Smooth muscle cell (in vitro differentiated cells): ENCODE data around the gene LHFPL2. TPM values are rescaled to one million over a fixed set of nuclear protein-coding genes. Genes with fewer than 3 reads are reported as not detected.
A peak's percentile ranks its signal among the peaks of the same experiment; 100 is the strongest.

ENCODE experiments used
- DNase-seq: peaks from one replicate; lab custom pipeline; 2025; ENCODE audit not compliant: unreplicated experiment; lab: John Stamatoyannopoulos, UW
- H2AFZ ChIP-seq: fragments of 200-600 bp; sonication (generic); 2 replicates; pipeline ENCODE4 v1.6.0; 2016; ENCODE audit warnings: antibody characterized with exemption, low read depth, mild to moderate bottlenecking
- H3F3A ChIP-seq: fragments of 200-600 bp; sonication (generic); 2 replicates; pipeline ENCODE4 v1.6.0; 2017; ENCODE audit warnings: antibody characterized with exemption, low read depth
- H3K27ac ChIP-seq: fragments of 200-600 bp; sonication (generic); 2 replicates; pipeline ENCODE4 v1.5.1; 2016; ENCODE audit warnings: low read depth, mild to moderate bottlenecking
- H3K27me3 ChIP-seq: fragments of 200-600 bp; sonication (generic); 2 replicates; pipeline ENCODE4 v1.6.1; 2016; ENCODE audit warnings: low read depth, mild to moderate bottlenecking
- H3K36me3 ChIP-seq: fragments of 200-600 bp; sonication (generic); 2 replicates; pipeline ENCODE4 v1.5.1; 2016; ENCODE audit warnings: low read depth
- H3K4me1 ChIP-seq: fragments of 200-600 bp; sonication (generic); 2 replicates; pipeline ENCODE4 v1.5.1; 2016; ENCODE audit warnings: low read depth
- H3K4me2 ChIP-seq: fragments of 200-600 bp; sonication (generic); 2 replicates; pipeline ENCODE4 v1.6.0; 2016; ENCODE audit warnings: mild to moderate bottlenecking
- H3K4me3 ChIP-seq: fragments of 200-600 bp; sonication (generic); 2 replicates; pipeline ENCODE4 v1.5.1; 2016; ENCODE audit warnings: mild to moderate bottlenecking
- H3K79me2 ChIP-seq: fragments of 200-600 bp; sonication (generic); 2 replicates; pipeline ENCODE4 v1.6.0; 2016; ENCODE audit warnings: low read depth, mild to moderate bottlenecking
- H3K9ac ChIP-seq: fragments of 200-600 bp; sonication (generic); 2 replicates; pipeline ENCODE4 v1.6.0; 2016; ENCODE audit warnings: low read depth
- H3K9me3 ChIP-seq: fragments of 200-600 bp; sonication (generic); replicated peaks from 2 replicates; pipeline ENCODE4 v1.5.1; 2016; ENCODE audit warnings: low read depth
- H4K20me1 ChIP-seq: fragments of 200-600 bp; sonication (generic); 2 replicates; pipeline ENCODE4 v1.6.0; 2016; ENCODE audit warnings: low read depth
- WGBS: methylation state at CpG from one replicate; pipeline ENCODE4 v1.1.7; 2016; ENCODE audit warnings: low lambda C conversion rate; 5-methylcytosine and 5-hydroxymethylcytosine counted together
- polyA plus RNA-seq: library from polyadenylated mRNA; unstranded; fragments of >200 nt; fragmentation: Nextera tagmentation; extraction: Ambion mirVana; gene quantifications from 2 replicates; pipeline ENCODE4 v1.2.1, GENCODE V29; 2016
- total RNA-seq: library from RNA; depleted of rRNA; stranded (reverse); fragments of >200 nt; gene quantifications from 2 replicates; pipeline ENCODE4 v1.2.3, GENCODE V29; 2014
- TF ChIP-seq, protein P1 (sequence below): fragments of 200-600 bp; sonication (generic); IDR thresholded peaks from 2 replicates; pipeline ENCODE4 v1.5.1; 2017; ENCODE audit warnings: borderline replicate concordance, mild to moderate bottlenecking, antibody characterized with exemption; ENCODE audit not compliant: insufficient read depth, poor library complexity, severe bottlenecking

LHFPL2 gene
- total and polyA plus RNA-seq, 2 experiments from 2014 or later = 13.4 to 18.6 TPM

- Histone ChIP-seq H3K36me3 (no peaks in the 10 kb centered on the region), H3K4me3 (no peak overlapping the region), H4K20me1 (peaks cover 8% of the 10 kb centered on the region), H3K27ac (peak overlapping the region; percentile 69), H3K27me3 (no peaks in the 10 kb centered on the region), H3F3A (peaks cover 30% of the 10 kb centered on the region), H3K4me1 (peaks cover 7% of the 10 kb centered on the region), H3K4me2 (peak overlapping the region; percentile 6), H3K9me3 (no peaks in the 10 kb centered on the region), H3K9ac (peak overlapping the region; percentile 35), H2AFZ (no peak overlapping the region), H3K79me2 (peaks cover 51% of the 10 kb centered on the region)
- no peak for DNase-seq
- WGBS = 59% methylated on average over 9 of the region's 9 CpGs
- TF ChIP-seq, protein P1, sequence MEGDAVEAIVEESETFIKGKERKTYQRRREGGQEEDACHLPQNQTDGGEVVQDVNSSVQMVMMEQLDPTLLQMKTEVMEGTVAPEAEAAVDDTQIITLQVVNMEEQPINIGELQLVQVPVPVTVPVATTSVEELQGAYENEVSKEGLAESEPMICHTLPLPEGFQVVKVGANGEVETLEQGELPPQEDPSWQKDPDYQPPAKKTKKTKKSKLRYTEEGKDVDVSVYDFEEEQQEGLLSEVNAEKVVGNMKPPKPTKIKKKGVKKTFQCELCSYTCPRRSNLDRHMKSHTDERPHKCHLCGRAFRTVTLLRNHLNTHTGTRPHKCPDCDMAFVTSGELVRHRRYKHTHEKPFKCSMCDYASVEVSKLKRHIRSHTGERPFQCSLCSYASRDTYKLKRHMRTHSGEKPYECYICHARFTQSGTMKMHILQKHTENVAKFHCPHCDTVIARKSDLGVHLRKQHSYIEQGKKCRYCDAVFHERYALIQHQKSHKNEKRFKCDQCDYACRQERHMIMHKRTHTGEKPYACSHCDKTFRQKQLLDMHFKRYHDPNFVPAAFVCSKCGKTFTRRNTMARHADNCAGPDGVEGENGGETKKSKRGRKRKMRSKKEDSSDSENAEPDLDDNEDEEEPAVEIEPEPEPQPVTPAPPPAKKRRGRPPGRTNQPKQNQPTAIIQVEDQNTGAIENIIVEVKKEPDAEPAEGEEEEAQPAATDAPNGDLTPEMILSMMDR = no peak
These were observed 146.9 kb downstream of the LHFPL2 start for GRCh38 chr5:78501411-78502352.

DNA sequence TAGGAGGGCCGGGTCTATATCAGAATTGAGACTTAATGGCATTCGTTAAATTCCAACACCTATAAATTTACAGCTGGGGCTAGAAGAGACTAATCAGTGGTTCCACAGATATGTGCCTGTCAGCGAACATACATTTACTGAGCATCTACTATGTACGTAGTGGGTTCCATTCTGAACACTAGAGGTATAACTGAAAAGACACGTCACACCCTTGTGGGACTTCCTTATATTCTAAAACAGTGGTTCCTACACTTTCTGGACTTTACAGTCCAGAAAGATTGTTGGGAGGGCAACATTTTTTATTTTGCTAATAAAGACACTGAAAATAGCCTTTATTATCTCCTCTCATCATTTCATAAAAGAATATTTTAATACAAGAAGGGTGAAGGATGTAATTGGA is 147.7 kb downstream of the LHFPL2 start:
- H3K27me3 ChIP-seq = no peaks in the 10 kb centered on the region
- H3K79me2 ChIP-seq = peaks cover 54% of the 10 kb centered on the region
- no peak overlapping the region for H3K9ac ChIP-seq
- H3K4me3 ChIP-seq = no peak overlapping the region
- peaks cover 33% of the 10 kb centered on the region for H3F3A ChIP-seq
- H3K4me1 ChIP-seq = peaks cover 15% of the 10 kb centered on the region
- TF ChIP-seq, protein P1 = no peak
- H3K9me3 ChIP-seq = no peaks in the 10 kb centered on the region
- 62% methylated on average over 5 of the region's 5 CpGs for WGBS
- no peaks in the 10 kb centered on the region for H3K36me3 ChIP-seq
- H3K27ac ChIP-seq = peak overlapping the region; percentile 69
- H2AFZ ChIP-seq = no peak overlapping the region
- H3K4me2 ChIP-seq = no peak overlapping the region
- no peak for DNase-seq
- H4K20me1 ChIP-seq = peaks cover 8% of the 10 kb centered on the region

DNA sequence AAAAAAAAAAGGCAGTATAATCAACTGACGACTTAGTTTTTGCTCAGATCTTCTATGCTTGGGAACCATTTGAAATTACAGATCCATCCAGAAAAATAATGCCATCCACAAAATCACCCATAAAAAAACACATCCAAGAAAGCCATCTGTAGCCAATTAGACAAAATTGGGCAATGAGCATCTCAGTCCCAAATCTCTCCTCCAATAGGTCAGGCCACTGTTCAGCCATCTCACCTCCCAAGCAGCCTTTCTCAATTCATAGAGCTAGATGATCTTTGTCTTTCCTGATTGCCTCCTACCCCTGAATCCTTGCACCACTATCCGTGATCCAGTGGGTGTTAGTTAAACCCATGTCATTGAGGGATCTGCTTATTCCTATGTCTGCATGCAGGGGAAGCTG is 148.5 kb downstream of the LHFPL2 start:
- peak overlapping the region; percentile 69 for H3K27ac ChIP-seq
- no peaks in the 10 kb centered on the region for H3K9me3 ChIP-seq
- H3K4me2 ChIP-seq = peak overlapping the region; percentile 33
- H2AFZ ChIP-seq = no peak overlapping the region
- peaks cover 16% of the 10 kb centered on the region for H3K4me1 ChIP-seq
- no peaks in the 10 kb centered on the region for H3K36me3 ChIP-seq
- WGBS = 57% methylated on average over 2 of the region's 2 CpGs
- no peaks in the 10 kb centered on the region for H3K27me3 ChIP-seq
- H3K79me2 ChIP-seq = peaks cover 58% of the 10 kb centered on the region
- TF ChIP-seq, protein P1 = no peak
- H3F3A ChIP-seq = peaks cover 33% of the 10 kb centered on the region
- H4K20me1 ChIP-seq = peaks cover 8% of the 10 kb centered on the region
- no peak overlapping the region for H3K4me3 ChIP-seq
- no peak overlapping the region for H3K9ac ChIP-seq
- no peak for DNase-seq
